ENCODE results near the gene NFKBIB. TPM values are rescaled to one million over a fixed set of nuclear protein-coding genes. Genes with fewer than 3 reads are reported as not detected.
"Not testable (repeated sequence)": the region's sequence is repeated elsewhere in the genome, so short reads cannot be mapped to it uniquely, and the experiment has no call there.

NFKBIB gene
- total RNA-seq, 1 experiment from 2014 or later = 39.8 TPM

DNA sequence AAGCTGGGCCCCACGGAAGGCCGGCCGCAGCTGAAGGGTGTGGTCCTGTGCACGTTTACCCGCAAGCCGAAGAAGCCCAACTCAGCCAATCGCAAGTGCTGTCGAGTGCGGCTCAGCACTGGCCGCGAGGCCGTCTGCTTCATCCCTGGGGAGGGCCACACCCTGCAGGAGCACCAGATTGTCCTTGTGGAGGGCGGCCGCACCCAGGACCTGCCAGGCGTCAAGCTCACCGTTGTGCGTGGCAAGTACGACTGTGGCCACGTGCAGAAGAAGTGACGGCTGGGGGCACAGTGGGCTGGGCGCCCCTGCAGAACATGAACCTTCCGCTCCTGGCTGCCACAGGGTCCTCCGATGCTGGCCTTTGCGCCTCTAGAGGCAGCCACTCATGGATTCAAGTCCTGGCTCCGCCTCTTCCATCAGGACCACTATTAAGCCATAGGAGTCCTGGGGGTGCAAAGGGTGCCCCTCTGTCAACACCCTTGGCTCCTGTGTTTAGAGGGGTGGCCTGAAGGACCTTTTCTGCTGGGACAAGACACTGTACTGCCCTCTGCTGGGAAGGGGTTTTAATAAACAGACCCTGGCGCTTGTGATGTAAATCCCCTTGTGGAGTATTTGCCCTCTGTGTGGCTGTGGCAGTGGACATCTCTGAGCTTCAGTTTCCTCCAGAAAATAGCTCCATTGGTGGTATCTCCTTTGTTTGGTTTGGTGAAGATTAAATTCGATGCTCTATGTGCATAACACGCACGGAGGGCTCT lies 32.8 kb downstream of the NFKBIB start:
- DNase-seq (ENCODE audit: low spot score) (peak; percentile 44), ATAC-seq (no peak)
- peak overlapping the region; percentile 82 for H3K4me3 Mint-ChIP-seq
- peaks cover 54% of the 10 kb centered on the region for H3K36me3 Mint-ChIP-seq
- peaks cover 10% of the 10 kb centered on the region for H3K4me1 Mint-ChIP-seq
- POLR2A ChIA-PET = no interaction called here
- no peak overlapping the region for H3K27ac Mint-ChIP-seq
- H3K27me3 Mint-ChIP-seq (ENCODE audit: low read depth) = peaks cover 28% of the 10 kb centered on the region
- CTCF ChIA-PET = interaction anchor here (0.5 to 4.5 kb wide), 12 partner anchors 12 to 163 kb away, joined by 3 to 26 read pairs (median 4); partner anchors contain the start of genes NFKBIB, RINL and SIRT2
- TF ChIP-seq FOXP1 (CRISPR knock-in tag; IDR thresholded peaks at IDR 0.05; ENCODE audit: borderline replicate concordance) (0 out of 2 replicates have a peak, but pooled peaks have one; percentile 59), NFYB (CRISPR knock-in tag; conservative IDR thresholded peaks at IDR 0.05; ENCODE audit: low read depth) (no peak)
- H3K9me3 Mint-ChIP-seq = peaks cover 34% of the 10 kb centered on the region

DNA sequence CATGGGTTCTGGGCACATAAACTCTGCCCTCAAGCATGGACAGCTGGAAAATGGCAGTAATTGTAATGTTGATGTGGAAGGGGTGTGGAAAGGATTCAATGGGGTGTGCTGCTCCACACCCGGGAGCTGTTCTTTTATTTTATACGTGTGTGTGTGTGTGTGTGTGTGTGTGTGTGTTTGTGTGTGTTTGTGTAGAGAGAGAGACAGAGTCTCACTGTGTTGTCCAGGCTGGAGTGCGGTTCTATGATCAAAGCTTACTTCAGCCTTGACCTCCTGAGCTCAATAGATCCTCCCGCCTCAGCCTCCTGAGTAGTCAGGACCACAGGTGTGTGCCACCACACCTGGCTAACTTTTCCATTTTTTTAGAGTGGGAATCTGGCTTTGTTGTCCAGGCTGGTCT lies 33.8 kb downstream of the NFKBIB start:
- Mint-ChIP-seq H3K4me3 (no peak overlapping the region), H3K9me3 (peaks cover 34% of the 10 kb centered on the region), H3K36me3 (peaks cover 44% of the 10 kb centered on the region), H3K27ac (no peak overlapping the region), H3K4me1 (peaks cover 10% of the 10 kb centered on the region), H3K27me3 (ENCODE audit: low read depth) (peaks cover 34% of the 10 kb centered on the region)
- ATAC-seq (no peak), DNase-seq (ENCODE audit: low spot score) (no peak)
- CTCF ChIA-PET = interaction anchor here (0.5 to 4.5 kb wide), 10 partner anchors 11 to 164 kb away, joined by 3 to 26 read pairs (median 4); partner anchors contain the start of genes NFKBIB and SIRT2
- POLR2A ChIA-PET = interaction anchor here (0.6 kb wide), 1 partner anchor 367 kb away, joined by 4 read pairs; no protein-coding TSS in a partner anchor
- no peak for TF ChIP-seq MYBL2 (CRISPR knock-in tag; IDR thresholded peaks at IDR 0.05)
- TF ChIP-seq, protein P1, sequence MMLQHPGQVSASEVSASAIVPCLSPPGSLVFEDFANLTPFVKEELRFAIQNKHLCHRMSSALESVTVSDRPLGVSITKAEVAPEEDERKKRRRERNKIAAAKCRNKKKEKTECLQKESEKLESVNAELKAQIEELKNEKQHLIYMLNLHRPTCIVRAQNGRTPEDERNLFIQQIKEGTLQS (CRISPR knock-in tag; conservative IDR thresholded peaks at IDR 0.05) = no peak
- no peak for TF ChIP-seq TCF7 (CRISPR knock-in tag; IDR thresholded peaks at IDR 0.05; ENCODE audit: low read depth)
- no peak for TF ChIP-seq ZNF396 (CRISPR knock-in tag; IDR thresholded peaks at IDR 0.05; ENCODE audit: borderline replicate concordance)
- no peak for TF ChIP-seq ETV6 (CRISPR knock-in tag; IDR thresholded peaks at IDR 0.05)
- TF ChIP-seq, protein P2, sequence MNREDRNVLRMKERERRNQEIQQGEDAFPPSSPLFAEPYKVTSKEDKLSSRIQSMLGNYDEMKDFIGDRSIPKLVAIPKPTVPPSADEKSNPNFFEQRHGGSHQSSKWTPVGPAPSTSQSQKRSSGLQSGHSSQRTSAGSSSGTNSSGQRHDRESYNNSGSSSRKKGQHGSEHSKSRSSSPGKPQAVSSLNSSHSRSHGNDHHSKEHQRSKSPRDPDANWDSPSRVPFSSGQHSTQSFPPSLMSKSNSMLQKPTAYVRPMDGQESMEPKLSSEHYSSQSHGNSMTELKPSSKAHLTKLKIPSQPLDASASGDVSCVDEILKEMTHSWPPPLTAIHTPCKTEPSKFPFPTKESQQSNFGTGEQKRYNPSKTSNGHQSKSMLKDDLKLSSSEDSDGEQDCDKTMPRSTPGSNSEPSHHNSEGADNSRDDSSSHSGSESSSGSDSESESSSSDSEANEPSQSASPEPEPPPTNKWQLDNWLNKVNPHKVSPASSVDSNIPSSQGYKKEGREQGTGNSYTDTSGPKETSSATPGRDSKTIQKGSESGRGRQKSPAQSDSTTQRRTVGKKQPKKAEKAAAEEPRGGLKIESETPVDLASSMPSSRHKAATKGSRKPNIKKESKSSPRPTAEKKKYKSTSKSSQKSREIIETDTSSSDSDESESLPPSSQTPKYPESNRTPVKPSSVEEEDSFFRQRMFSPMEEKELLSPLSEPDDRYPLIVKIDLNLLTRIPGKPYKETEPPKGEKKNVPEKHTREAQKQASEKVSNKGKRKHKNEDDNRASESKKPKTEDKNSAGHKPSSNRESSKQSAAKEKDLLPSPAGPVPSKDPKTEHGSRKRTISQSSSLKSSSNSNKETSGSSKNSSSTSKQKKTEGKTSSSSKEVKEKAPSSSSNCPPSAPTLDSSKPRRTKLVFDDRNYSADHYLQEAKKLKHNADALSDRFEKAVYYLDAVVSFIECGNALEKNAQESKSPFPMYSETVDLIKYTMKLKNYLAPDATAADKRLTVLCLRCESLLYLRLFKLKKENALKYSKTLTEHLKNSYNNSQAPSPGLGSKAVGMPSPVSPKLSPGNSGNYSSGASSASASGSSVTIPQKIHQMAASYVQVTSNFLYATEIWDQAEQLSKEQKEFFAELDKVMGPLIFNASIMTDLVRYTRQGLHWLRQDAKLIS (CRISPR knock-in tag; IDR thresholded peaks at IDR 0.05; ENCODE audit: borderline replicate concordance) = no peak
- TF ChIP-seq ZNF138 (CRISPR knock-in tag; conservative IDR thresholded peaks at IDR 0.05) = no peak
- no peak for TF ChIP-seq MXD4 (CRISPR knock-in tag; IDR thresholded peaks at IDR 0.05; ENCODE audit: borderline replicate concordance)
- no peak for TF ChIP-seq SOX15 (CRISPR knock-in tag; IDR thresholded peaks at IDR 0.05)
- no peak for TF ChIP-seq ZNF263 (CRISPR knock-in tag; IDR thresholded peaks at IDR 0.05; ENCODE audit: low read depth)
- no peak for TF ChIP-seq TEAD4 (CRISPR knock-in tag; IDR thresholded peaks at IDR 0.05)

DNA sequence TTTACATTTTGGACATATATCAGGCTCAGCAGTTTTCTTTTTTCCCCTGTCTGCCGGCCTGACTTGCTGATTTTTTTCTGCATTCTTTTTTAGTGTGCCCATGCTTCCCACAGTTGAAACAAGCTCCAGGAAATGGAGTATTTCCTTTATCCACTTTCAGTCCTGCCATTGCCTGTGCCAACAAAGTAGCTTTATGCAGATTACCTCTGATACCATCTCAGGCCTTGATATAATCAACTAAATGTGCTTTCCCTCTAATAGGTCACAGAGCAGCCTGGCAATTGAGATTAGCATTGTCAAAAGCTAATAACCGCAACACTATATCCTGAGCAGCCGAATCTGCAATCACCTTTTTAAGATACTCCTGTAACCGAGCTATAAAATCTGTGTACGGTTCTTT lies 40.2 kb downstream of the NFKBIB start:
- POLR2A ChIA-PET = no interaction called here
- Mint-ChIP-seq H3K9me3 (peaks cover 24% of the 10 kb centered on the region), H3K4me1 (no peaks in the 10 kb centered on the region), H3K27ac (no peak overlapping the region), H3K27me3 (ENCODE audit: low read depth) (peaks cover 56% of the 10 kb centered on the region), H3K36me3 (peaks cover 19% of the 10 kb centered on the region), H3K4me3 (no peak overlapping the region)
- ATAC-seq = no peak
- no peak for DNase-seq (ENCODE audit: low spot score)
- TF ChIP-seq, protein P3, sequence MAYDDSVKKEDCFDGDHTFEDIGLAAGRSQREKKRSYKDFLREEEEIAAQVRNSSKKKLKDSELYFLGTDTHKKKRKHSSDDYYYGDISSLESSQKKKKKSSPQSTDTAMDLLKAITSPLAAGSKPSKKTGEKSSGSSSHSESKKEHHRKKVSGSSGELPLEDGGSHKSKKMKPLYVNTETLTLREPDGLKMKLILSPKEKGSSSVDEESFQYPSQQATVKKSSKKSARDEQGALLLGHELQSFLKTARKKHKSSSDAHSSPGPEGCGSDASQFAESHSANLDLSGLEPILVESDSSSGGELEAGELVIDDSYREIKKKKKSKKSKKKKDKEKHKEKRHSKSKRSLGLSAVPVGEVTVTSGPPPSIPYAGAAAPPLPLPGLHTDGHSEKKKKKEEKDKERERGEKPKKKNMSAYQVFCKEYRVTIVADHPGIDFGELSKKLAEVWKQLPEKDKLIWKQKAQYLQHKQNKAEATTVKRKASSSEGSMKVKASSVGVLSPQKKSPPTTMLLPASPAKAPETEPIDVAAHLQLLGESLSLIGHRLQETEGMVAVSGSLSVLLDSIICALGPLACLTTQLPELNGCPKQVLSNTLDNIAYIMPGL (CRISPR knock-in tag; IDR thresholded peaks at IDR 0.05) = no peak
- no peak for TF ChIP-seq IRF2 (CRISPR knock-in tag; IDR thresholded peaks at IDR 0.05; ENCODE audit: borderline replicate concordance, low read depth)
- TF ChIP-seq, protein P4, sequence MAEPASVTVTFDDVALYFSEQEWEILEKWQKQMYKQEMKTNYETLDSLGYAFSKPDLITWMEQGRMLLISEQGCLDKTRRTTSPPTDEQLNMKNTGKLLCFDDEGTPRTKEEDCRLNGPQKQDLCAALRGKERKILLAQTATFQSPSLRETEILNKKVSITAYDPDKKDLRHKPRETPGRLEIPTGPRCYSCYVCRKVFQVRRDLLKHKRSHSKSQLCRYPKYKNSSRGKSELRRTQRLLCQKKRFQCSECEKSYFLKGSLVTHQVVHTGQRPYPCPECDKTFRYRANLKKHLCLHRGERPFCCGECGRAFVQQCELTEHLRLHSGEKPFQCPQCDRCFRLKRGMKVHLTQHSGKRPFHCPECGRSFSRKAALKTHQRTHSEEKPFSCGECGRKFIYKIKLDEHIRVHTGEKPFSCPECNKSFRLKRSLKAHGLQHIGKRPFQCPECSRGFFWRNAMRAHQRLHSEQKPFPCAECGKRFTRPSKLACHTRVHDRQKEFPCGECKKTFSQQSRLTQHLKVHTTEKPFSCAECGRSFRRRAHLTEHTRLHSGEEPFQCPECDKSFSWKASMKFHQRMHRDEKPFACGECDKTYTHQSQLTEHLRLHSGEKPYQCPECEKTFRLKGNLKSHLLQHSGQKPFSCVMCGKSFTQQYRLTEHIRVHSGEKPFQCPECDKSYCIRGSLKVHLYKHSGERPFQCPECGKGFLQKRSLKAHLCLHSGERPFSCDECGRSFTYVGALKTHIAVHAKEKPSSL (CRISPR knock-in tag; conservative IDR thresholded peaks at IDR 0.05) = no peak
- CTCF ChIA-PET = interaction anchor here (1.2 to 2.4 kb wide), 3 partner anchors 9 to 36 kb away, joined by 3 to 13 read pairs (median 3); partner anchors contain the start of genes MRPS12 and SARS2

DNA sequence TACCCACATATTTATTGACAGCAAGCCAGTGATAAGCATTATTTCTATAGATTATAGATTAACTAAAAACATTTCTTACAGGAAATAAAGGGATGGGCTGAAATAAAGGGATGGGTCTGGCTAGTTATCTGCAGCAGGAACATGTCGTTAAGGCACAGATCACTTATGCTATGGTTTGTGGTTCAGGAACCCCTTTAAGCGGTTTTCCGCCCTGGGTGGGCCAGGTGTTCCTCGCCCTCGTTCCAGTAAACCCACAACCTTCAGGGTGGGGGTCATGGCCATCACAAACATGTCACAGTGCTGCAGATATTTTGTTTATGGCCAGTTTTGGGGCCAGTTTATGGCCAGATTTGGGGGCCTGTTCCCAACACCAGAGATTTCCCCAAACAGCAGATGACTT lies 41.7 kb downstream of the NFKBIB start:
- H3K4me3 Mint-ChIP-seq; POLR2A ChIA-PET; ATAC-seq; H3K36me3 Mint-ChIP-seq; H3K9me3 Mint-ChIP-seq; H3K27ac Mint-ChIP-seq; H3K4me1 Mint-ChIP-seq; DNase-seq (ENCODE audit: low spot score): not testable (repeated sequence)
- CTCF ChIA-PET = interaction anchor here (1.0 to 2.4 kb wide), 2 partner anchors 11 kb away, joined by 5 to 13 read pairs; partner anchors contain the start of genes MRPS12 and SARS2
- peaks cover 44% of the 10 kb centered on the region for H3K27me3 Mint-ChIP-seq (ENCODE audit: low read depth)

All from WTC11 (cell line).